OCI-LY7 (cell line): ENCODE data around the gene SEZ6. TPM values are rescaled to one million over a fixed set of nuclear protein-coding genes. Genes with fewer than 3 reads are reported as not detected.

Experiments used
- BruUV-seq: library from RNA; stranded (reverse); fragments of 400-500 nt; replicated peaks from 2 replicates; lab custom pipeline; 2021; lab: Mats Ljungman, UMichigan
- CTCF ChIA-PET: fragments of 300-600 bp; sonication (Branson Sonifier 250); formaldehyde crosslinking; loops from one replicate; lab custom pipeline; 2022; ENCODE audit warnings: antibody characterized with exemption; ENCODE audit not compliant: unreplicated experiment; lab: Charles Lee
- POLR2A ChIA-PET: fragments of 300-600 bp; sonication (Branson Sonifier 250); formaldehyde crosslinking; loops from one replicate; lab custom pipeline; 2022; ENCODE audit warnings: antibody characterized with exemption; lab: Charles Lee
- DNase-seq: peaks from one replicate; pipeline ENCODE4 v3.0.0-alpha.2; 2015; ENCODE audit warnings: low spot score
- H2AFZ ChIP-seq: fragments of 200-600 bp; sonication (generic), shearing (Covaris generic); 2 replicates; pipeline ENCODE4 v1.6.1; 2014; ENCODE audit warnings: mild to moderate bottlenecking, antibody characterized with exemption, low read length, moderate library complexity
- H3K27ac ChIP-seq: fragments of 200-600 bp; sonication (generic); 2 replicates; pipeline ENCODE4 v1.5.1; 2014; ENCODE audit warnings: mixed run types, low read depth, mild to moderate bottlenecking, moderate library complexity, low read length, inconsistent platforms; ENCODE audit not compliant: poor library complexity, severe bottlenecking
- H3K36me3 ChIP-seq: fragments of 200-600 bp; sonication (generic); 2 replicates; pipeline ENCODE4 v1.6.1; 2014; ENCODE audit warnings: mild to moderate bottlenecking, antibody characterized with exemption, low read length, moderate library complexity, mixed read lengths; ENCODE audit not compliant: insufficient read depth
- H3K4me1 ChIP-seq: fragments of 200-600 bp; sonication (generic); 2 replicates; pipeline ENCODE4 v1.5.1; 2014; ENCODE audit warnings: mild to moderate bottlenecking, low read length; ENCODE audit not compliant: insufficient read depth, poor library complexity, severe bottlenecking
- H3K4me2 ChIP-seq: fragments of 200-600 bp; sonication (generic); 2 replicates; pipeline ENCODE4 v1.6.1; 2014; ENCODE audit warnings: mild to moderate bottlenecking, low read length
- H3K4me3 ChIP-seq: fragments of 200-600 bp; sonication (generic); 2 replicates; pipeline ENCODE4 v1.5.1; 2014; ENCODE audit warnings: mild to moderate bottlenecking, low read depth, low read length; ENCODE audit not compliant: poor library complexity, severe bottlenecking
- H3K79me2 ChIP-seq: fragments of 200-600 bp; sonication (generic); 2 replicates; pipeline ENCODE4 v1.6.1; 2016; ENCODE audit warnings: low read depth, mild to moderate bottlenecking, low read length, moderate library complexity, mixed read lengths; ENCODE audit not compliant: insufficient read depth
- H3K9me2 ChIP-seq: fragments of 200-600 bp; sonication (generic); 2 replicates; pipeline ENCODE4 v1.6.1; 2016; ENCODE audit warnings: mild to moderate bottlenecking, low read length, mixed read lengths; ENCODE audit not compliant: insufficient read depth
- H3K9me3 ChIP-seq: fragments of 200-600 bp; sonication (generic); 2 replicates; pipeline ENCODE4 v1.6.1; 2014; ENCODE audit warnings: mild to moderate bottlenecking, mixed run types, low read length, mixed read lengths
- H4K20me1 ChIP-seq: fragments of 200-600 bp; sonication (generic); 2 replicates; pipeline ENCODE4 v1.6.1; 2014; ENCODE audit warnings: mild to moderate bottlenecking, antibody characterized with exemption, low read length, moderate library complexity, mixed read lengths; ENCODE audit not compliant: insufficient read depth
- EZH2phosphoT487 ChIP-seq: fragments of 200-600 bp; sonication (generic); IDR thresholded peaks from 2 replicates; pipeline ENCODE4 v1.6.1; 2018; ENCODE audit warnings: low read depth, borderline replicate concordance, mild to moderate bottlenecking, mixed run types, antibody characterized with exemption, low read length, moderate library complexity, mixed read lengths
- intact Hi-C: fragments of 100-400 bp; cut with micrococcal nuclease; formaldehyde crosslinking; loops from one replicate; pipeline ENCODE4 v1.10.0; 2022; ENCODE audit not compliant: unreplicated experiment
- total RNA-seq, 2 experiments: library from RNA; depleted of rRNA in 1 of 2; stranded (reverse); fragments of >200 nt in 1 of 2; shearing (Covaris generic) in 1 of 2; gene quantifications; 2 replicates each; pipeline ENCODE4 v1.2.3, GENCODE V29; 2014 to 2022
- TF ChIP-seq, protein P1 (sequence below): fragments of 200-600 bp; sonication (generic); conservative IDR thresholded peaks from 2 replicates; pipeline ENCODE4 v1.5.1; 2014; ENCODE audit warnings: mild to moderate bottlenecking, antibody characterized with exemption, low read length, moderate library complexity, mixed read lengths

The SEZ6 gene
- total RNA-seq, 2 experiments from 2014 or later = not detected

DNA sequence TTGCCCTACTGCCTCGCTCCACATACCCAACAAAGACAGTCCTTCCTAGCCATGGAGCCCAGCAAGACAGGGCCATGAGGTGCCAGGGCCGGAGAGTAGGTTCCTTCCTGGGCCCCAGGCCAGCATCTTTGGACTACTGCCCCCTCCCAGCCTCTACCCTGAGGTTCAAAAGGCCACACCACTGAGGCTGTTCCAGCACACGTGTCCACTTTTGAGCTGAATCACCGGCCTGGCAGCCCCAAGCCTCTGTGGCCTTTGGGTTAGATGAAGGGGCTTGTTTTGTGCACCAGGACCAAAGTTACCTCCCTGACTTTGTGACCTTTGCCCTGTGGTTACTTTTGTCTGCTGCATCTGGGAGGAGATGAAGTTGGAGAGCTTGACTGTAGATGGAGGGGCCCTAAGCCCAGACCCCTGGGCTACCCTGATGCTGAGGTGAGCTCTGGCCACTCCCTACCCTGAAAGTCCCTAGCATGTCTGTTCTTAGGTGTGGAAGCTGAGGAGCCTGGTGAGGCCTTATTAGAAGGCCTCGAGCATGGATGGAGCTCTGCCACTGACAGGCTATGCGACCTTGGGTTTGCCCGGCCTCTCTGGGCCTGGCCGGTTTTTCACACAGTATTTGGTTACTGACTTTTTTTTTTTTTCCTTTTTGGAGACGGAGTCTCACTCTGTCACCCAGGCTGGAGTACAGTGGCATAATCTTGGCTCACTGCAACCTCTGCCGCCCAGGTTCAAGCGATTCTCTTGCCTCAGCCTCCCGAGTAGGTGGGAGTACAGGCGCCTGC lies 12.0 kb downstream of the SEZ6 start:
- ChIA-PET CTCF (no interaction called here), POLR2A (interaction anchor here (0.6 kb wide), 1 partner anchor 208 kb away, joined by 3 read pairs; no protein-coding TSS in a partner anchor)
- Histone ChIP-seq H3K9me2 (no peaks in the 10 kb centered on the region), H3K4me2 (no peak overlapping the region), H3K4me3 (no peak overlapping the region), H4K20me1 (no peaks in the 10 kb centered on the region), H3K4me1 (no peaks in the 10 kb centered on the region), H3K9me3 (no peaks in the 10 kb centered on the region), H3K36me3 (no peaks in the 10 kb centered on the region), H3K27ac (no peak overlapping the region), H2AFZ (no peak overlapping the region), H3K79me2 (no peaks in the 10 kb centered on the region)
- intact Hi-C loops = no loop called here
- BruUV-seq = no TSS peak
- TF ChIP-seq, protein P1, sequence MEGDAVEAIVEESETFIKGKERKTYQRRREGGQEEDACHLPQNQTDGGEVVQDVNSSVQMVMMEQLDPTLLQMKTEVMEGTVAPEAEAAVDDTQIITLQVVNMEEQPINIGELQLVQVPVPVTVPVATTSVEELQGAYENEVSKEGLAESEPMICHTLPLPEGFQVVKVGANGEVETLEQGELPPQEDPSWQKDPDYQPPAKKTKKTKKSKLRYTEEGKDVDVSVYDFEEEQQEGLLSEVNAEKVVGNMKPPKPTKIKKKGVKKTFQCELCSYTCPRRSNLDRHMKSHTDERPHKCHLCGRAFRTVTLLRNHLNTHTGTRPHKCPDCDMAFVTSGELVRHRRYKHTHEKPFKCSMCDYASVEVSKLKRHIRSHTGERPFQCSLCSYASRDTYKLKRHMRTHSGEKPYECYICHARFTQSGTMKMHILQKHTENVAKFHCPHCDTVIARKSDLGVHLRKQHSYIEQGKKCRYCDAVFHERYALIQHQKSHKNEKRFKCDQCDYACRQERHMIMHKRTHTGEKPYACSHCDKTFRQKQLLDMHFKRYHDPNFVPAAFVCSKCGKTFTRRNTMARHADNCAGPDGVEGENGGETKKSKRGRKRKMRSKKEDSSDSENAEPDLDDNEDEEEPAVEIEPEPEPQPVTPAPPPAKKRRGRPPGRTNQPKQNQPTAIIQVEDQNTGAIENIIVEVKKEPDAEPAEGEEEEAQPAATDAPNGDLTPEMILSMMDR = no peak
- TF ChIP-seq EZH2phosphoT487 = no peak
- no peak for DNase-seq

DNA sequence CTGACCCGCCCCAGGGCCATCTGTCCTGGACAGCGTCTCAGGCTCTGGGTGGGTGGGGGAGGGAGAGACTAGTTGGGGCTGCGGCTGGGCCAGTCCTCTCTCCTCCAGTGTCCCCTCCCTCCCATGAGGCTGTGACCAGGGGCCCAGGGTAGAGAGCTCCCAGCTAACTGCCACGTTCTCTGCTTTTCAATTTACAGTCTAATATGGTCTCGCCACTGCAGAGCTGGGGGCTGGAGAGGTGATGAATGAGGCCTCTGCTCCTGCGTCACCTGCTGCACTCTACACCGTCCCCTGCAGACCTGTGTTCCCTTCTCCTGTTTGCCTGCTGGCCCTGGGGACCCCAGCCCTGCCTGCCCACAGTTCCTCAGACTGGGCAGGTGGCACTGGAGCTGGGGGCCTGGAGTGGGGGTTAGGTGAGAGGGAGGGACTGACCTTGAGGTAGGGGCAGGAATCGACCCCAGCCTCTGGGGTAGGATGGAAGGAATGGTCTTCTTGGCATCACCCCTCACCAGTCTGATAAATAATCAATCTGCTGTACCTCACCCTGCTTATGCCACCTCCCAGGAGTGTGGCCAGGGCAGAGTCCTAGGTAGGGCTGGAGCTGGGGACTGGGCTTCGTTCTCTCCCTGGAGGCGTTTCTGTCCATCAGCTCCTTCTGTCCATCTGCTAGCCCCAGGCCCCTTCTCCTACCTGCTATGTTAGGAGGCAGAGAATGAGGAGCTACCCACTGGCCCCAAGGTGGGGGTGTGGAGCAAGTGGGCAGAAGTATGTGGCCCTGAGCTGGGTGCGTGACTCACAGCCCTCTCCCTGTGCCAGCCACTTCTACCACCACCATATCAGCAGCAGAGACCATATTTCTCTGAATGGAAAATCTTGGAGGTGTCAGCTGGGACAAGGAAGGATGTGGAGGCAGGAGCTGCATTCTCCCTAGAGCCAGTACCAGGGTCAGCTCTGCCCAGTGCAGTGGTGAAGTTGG lies 12.9 kb downstream of the SEZ6 start:
- Histone ChIP-seq H3K9me2 (no peaks in the 10 kb centered on the region), H3K9me3 (no peaks in the 10 kb centered on the region), H3K79me2 (no peaks in the 10 kb centered on the region), H4K20me1 (no peaks in the 10 kb centered on the region), H2AFZ (no peak overlapping the region), H3K36me3 (no peaks in the 10 kb centered on the region), H3K4me2 (no peak overlapping the region), H3K4me3 (no peak overlapping the region), H3K4me1 (no peaks in the 10 kb centered on the region), H3K27ac (no peak overlapping the region)
- CTCF ChIA-PET = no interaction called here
- TF ChIP-seq EZH2phosphoT487 = no peak
- TF ChIP-seq, protein P1 = no peak
- POLR2A ChIA-PET = interaction anchor here (0.6 kb wide), 1 partner anchor 361 kb away, joined by 6 read pairs; no protein-coding TSS in a partner anchor
- intact Hi-C loops = no loop called here
- DNase-seq = no peak
- no TSS peak for BruUV-seq
